OCI-LY7 (cell line): ENCODE results near the gene SYNJ2. TPM values are rescaled to one million over a fixed set of nuclear protein-coding genes. Genes with fewer than 3 reads are reported as not detected.

Experiments used
- BruUV-seq: library from RNA; stranded (reverse); fragments of 400-500 nt; replicated peaks from 2 replicates; lab custom pipeline; 2021; lab: Mats Ljungman, UMichigan
- CTCF ChIA-PET: fragments of 300-600 bp; sonication (Branson Sonifier 250); formaldehyde crosslinking; loops from one replicate; lab custom pipeline; 2022; ENCODE audit warnings: antibody characterized with exemption; ENCODE audit not compliant: unreplicated experiment; lab: Charles Lee
- POLR2A ChIA-PET: fragments of 300-600 bp; sonication (Branson Sonifier 250); formaldehyde crosslinking; loops from one replicate; lab custom pipeline; 2022; ENCODE audit warnings: antibody characterized with exemption; lab: Charles Lee
- DNase-seq: peaks from one replicate; pipeline ENCODE4 v3.0.0-alpha.2; 2015; ENCODE audit warnings: low spot score
- H2AFZ ChIP-seq: fragments of 200-600 bp; sonication (generic), shearing (Covaris generic); 2 replicates; pipeline ENCODE4 v1.6.1; 2014; ENCODE audit warnings: mild to moderate bottlenecking, antibody characterized with exemption, low read length, moderate library complexity
- H3K27ac ChIP-seq: fragments of 200-600 bp; sonication (generic); 2 replicates; pipeline ENCODE4 v1.5.1; 2014; ENCODE audit warnings: mixed run types, low read depth, mild to moderate bottlenecking, moderate library complexity, low read length, inconsistent platforms; ENCODE audit not compliant: poor library complexity, severe bottlenecking
- H3K36me3 ChIP-seq: fragments of 200-600 bp; sonication (generic); 2 replicates; pipeline ENCODE4 v1.6.1; 2014; ENCODE audit warnings: mild to moderate bottlenecking, antibody characterized with exemption, low read length, moderate library complexity, mixed read lengths; ENCODE audit not compliant: insufficient read depth
- H3K4me1 ChIP-seq: fragments of 200-600 bp; sonication (generic); 2 replicates; pipeline ENCODE4 v1.5.1; 2014; ENCODE audit warnings: mild to moderate bottlenecking, low read length; ENCODE audit not compliant: insufficient read depth, poor library complexity, severe bottlenecking
- H3K4me2 ChIP-seq: fragments of 200-600 bp; sonication (generic); 2 replicates; pipeline ENCODE4 v1.6.1; 2014; ENCODE audit warnings: mild to moderate bottlenecking, low read length
- H3K4me3 ChIP-seq: fragments of 200-600 bp; sonication (generic); 2 replicates; pipeline ENCODE4 v1.5.1; 2014; ENCODE audit warnings: mild to moderate bottlenecking, low read depth, low read length; ENCODE audit not compliant: poor library complexity, severe bottlenecking
- H3K79me2 ChIP-seq: fragments of 200-600 bp; sonication (generic); 2 replicates; pipeline ENCODE4 v1.6.1; 2016; ENCODE audit warnings: low read depth, mild to moderate bottlenecking, low read length, moderate library complexity, mixed read lengths; ENCODE audit not compliant: insufficient read depth
- H3K9me2 ChIP-seq: fragments of 200-600 bp; sonication (generic); 2 replicates; pipeline ENCODE4 v1.6.1; 2016; ENCODE audit warnings: mild to moderate bottlenecking, low read length, mixed read lengths; ENCODE audit not compliant: insufficient read depth
- H3K9me3 ChIP-seq: fragments of 200-600 bp; sonication (generic); 2 replicates; pipeline ENCODE4 v1.6.1; 2014; ENCODE audit warnings: mild to moderate bottlenecking, mixed run types, low read length, mixed read lengths
- H4K20me1 ChIP-seq: fragments of 200-600 bp; sonication (generic); 2 replicates; pipeline ENCODE4 v1.6.1; 2014; ENCODE audit warnings: mild to moderate bottlenecking, antibody characterized with exemption, low read length, moderate library complexity, mixed read lengths; ENCODE audit not compliant: insufficient read depth
- EZH2phosphoT487 ChIP-seq: fragments of 200-600 bp; sonication (generic); IDR thresholded peaks from 2 replicates; pipeline ENCODE4 v1.6.1; 2018; ENCODE audit warnings: low read depth, borderline replicate concordance, mild to moderate bottlenecking, mixed run types, antibody characterized with exemption, low read length, moderate library complexity, mixed read lengths
- intact Hi-C: fragments of 100-400 bp; cut with micrococcal nuclease; formaldehyde crosslinking; loops from one replicate; pipeline ENCODE4 v1.10.0; 2022; ENCODE audit not compliant: unreplicated experiment
- total RNA-seq, 2 experiments: library from RNA; depleted of rRNA in 1 of 2; stranded (reverse); fragments of >200 nt in 1 of 2; shearing (Covaris generic) in 1 of 2; gene quantifications; 2 replicates each; pipeline ENCODE4 v1.2.3, GENCODE V29; 2014 to 2022
- TF ChIP-seq, protein P1 (sequence below): fragments of 200-600 bp; sonication (generic); conservative IDR thresholded peaks from 2 replicates; pipeline ENCODE4 v1.5.1; 2014; ENCODE audit warnings: mild to moderate bottlenecking, antibody characterized with exemption, low read length, moderate library complexity, mixed read lengths

SYNJ2 gene
- total RNA-seq, 2 experiments from 2014 or later = 0.21 TPM; not detected in 1

DNA sequence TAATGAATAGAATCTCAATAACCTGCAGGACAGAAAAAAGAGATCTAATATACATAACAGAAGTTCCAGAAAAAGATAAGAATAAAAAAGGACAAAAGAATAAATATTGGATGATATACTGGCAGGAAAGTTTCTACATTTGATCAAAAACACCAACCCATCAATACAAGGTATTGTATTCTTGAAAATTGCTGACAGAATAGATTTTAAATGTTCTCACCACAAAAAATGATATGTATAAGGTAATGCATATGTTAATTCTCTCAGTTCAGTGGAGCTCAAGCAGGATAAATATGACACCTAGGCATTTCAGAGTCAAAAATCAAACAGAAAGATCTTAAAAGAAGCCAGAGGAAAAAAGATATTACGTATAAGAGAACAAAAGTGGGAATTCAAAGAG, 142.6 kb downstream of the SYNJ2 start:
- intact Hi-C loops = no loop called here
- H2AFZ ChIP-seq = no peak overlapping the region
- no peaks in the 10 kb centered on the region for H3K36me3 ChIP-seq
- H3K4me1 ChIP-seq = no peaks in the 10 kb centered on the region
- no peaks in the 10 kb centered on the region for H4K20me1 ChIP-seq
- H3K4me3 ChIP-seq = no peak overlapping the region
- no TSS peak for BruUV-seq
- DNase-seq = no peak
- no peak overlapping the region for H3K27ac ChIP-seq
- CTCF ChIA-PET = no interaction called here
- no peaks in the 10 kb centered on the region for H3K79me2 ChIP-seq
- POLR2A ChIA-PET = no interaction called here
- no peak overlapping the region for H3K4me2 ChIP-seq
- TF ChIP-seq, protein P1, sequence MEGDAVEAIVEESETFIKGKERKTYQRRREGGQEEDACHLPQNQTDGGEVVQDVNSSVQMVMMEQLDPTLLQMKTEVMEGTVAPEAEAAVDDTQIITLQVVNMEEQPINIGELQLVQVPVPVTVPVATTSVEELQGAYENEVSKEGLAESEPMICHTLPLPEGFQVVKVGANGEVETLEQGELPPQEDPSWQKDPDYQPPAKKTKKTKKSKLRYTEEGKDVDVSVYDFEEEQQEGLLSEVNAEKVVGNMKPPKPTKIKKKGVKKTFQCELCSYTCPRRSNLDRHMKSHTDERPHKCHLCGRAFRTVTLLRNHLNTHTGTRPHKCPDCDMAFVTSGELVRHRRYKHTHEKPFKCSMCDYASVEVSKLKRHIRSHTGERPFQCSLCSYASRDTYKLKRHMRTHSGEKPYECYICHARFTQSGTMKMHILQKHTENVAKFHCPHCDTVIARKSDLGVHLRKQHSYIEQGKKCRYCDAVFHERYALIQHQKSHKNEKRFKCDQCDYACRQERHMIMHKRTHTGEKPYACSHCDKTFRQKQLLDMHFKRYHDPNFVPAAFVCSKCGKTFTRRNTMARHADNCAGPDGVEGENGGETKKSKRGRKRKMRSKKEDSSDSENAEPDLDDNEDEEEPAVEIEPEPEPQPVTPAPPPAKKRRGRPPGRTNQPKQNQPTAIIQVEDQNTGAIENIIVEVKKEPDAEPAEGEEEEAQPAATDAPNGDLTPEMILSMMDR = no peak
- no peak for TF ChIP-seq EZH2phosphoT487
- H3K9me2 ChIP-seq = no peaks in the 10 kb centered on the region
- no peaks in the 10 kb centered on the region for H3K9me3 ChIP-seq

DNA sequence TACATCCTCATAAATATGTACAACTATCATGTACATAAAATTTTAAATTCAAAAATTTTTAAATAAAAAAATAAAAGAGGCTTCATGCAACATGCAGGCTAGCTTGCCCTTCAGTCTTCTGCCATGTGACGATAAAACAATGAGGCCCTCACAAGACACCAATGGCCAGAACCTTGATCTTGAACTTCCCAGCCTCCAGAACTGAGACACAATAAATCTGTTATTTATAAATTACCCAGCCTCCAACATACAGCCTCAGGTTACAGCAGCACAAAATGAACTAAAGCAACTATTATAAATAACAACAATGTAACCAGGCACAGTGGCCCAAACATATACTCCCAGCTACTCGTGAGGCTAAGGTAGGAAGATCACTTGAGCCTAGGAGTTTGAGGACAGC, 143.6 kb downstream of the SYNJ2 start:
- POLR2A ChIA-PET = no interaction called here

DNA sequence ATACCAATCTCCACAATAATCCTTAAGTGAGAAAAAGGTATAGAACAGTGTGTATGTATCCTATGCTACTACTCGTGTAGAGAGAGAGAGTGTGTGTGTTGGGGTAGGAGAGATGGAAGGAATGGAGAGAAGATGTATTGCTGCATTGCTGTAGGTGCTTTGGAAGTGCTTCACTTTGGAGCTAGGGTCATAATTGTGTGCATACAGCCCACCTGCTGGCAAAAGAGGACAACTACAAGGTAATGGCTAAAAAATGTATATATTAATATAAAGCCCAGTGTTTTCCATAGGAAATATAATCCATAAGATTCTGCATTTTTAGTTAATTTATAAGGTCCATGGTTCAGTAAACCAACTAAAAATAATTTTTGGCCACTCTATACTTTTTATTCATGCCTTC, 150.3 kb downstream of the SYNJ2 start:
- TF ChIP-seq, protein P1 = peak; percentile 77
- no peak for TF ChIP-seq EZH2phosphoT487
- Histone ChIP-seq H3K4me1 (no peaks in the 10 kb centered on the region), H4K20me1 (0 out of 2 replicates have a peak, but pooled peaks cover 5% of the 10 kb centered on the region), H2AFZ (no peak overlapping the region), H3K79me2 (no peaks in the 10 kb centered on the region), H3K27ac (no peak overlapping the region), H3K36me3 (no peaks in the 10 kb centered on the region), H3K9me3 (no peaks in the 10 kb centered on the region), H3K4me3 (no peak overlapping the region), H3K9me2 (no peaks in the 10 kb centered on the region), H3K4me2 (no peak overlapping the region)
- DNase-seq = peak; percentile 41
- CTCF ChIA-PET = interaction anchor here (0.5 kb wide), 1 partner anchor 1683 kb away, joined by 3 read pairs; no protein-coding TSS in a partner anchor
- POLR2A ChIA-PET = no interaction called here
- intact Hi-C loops = no loop called here
- BruUV-seq = no TSS peak

More for the DNA sequence above, 143.6 kb downstream of the SYNJ2 start:
- no peaks in the 10 kb centered on the region for H3K9me3 ChIP-seq
- H3K4me2 ChIP-seq = no peak overlapping the region
- no peak overlapping the region for H2AFZ ChIP-seq
- H3K4me3 ChIP-seq = no peak overlapping the region
- no peaks in the 10 kb centered on the region for H3K4me1 ChIP-seq
- CTCF ChIA-PET = no interaction called here
- H3K79me2 ChIP-seq = no peaks in the 10 kb centered on the region
- no TSS peak for BruUV-seq
- H3K27ac ChIP-seq = no peak overlapping the region
- intact Hi-C loops = no loop called here
- H3K36me3 ChIP-seq = no peaks in the 10 kb centered on the region
- no peaks in the 10 kb centered on the region for H3K9me2 ChIP-seq
- no peak for DNase-seq
- no peak for TF ChIP-seq EZH2phosphoT487
- TF ChIP-seq, protein P1 = no peak
- H4K20me1 ChIP-seq = no peaks in the 10 kb centered on the region
